Upper lobe of left lung (tissue), 4 donors: ENCODE data around the gene GSAP.

Experiments
- POLR2A ChIP-seq, 4 donors: fragments of 450-650 bp; IDR thresholded peaks; one replicate each; pipeline ENCODE4 v1.5.1; 2016 to 2017; ENCODE audit warnings: antibody characterized with exemption in 4 of 4, mild to moderate bottlenecking in 2 of 4
- POLR2AphosphoS5 ChIP-seq, 2 donors: sonication (generic); formaldehyde crosslinking; IDR thresholded peaks; one replicate each; pipeline ENCODE4 v1.5.1; 2017; ENCODE audit warnings: antibody characterized with exemption in 2 of 2
- TF ChIP-seq, protein P1 (sequence below), 6 experiments: fragments of 450-650 bp in 4 of 6; fragments of 200-600 bp in 2 of 6; sonication (generic) in 2 of 6; IDR thresholded peaks; one replicate each; pipeline ENCODE4 v1.5.1; 2016 to 2019; ENCODE audit warnings: antibody characterized with exemption in 6 of 6

- TF ChIP-seq, protein P1, sequence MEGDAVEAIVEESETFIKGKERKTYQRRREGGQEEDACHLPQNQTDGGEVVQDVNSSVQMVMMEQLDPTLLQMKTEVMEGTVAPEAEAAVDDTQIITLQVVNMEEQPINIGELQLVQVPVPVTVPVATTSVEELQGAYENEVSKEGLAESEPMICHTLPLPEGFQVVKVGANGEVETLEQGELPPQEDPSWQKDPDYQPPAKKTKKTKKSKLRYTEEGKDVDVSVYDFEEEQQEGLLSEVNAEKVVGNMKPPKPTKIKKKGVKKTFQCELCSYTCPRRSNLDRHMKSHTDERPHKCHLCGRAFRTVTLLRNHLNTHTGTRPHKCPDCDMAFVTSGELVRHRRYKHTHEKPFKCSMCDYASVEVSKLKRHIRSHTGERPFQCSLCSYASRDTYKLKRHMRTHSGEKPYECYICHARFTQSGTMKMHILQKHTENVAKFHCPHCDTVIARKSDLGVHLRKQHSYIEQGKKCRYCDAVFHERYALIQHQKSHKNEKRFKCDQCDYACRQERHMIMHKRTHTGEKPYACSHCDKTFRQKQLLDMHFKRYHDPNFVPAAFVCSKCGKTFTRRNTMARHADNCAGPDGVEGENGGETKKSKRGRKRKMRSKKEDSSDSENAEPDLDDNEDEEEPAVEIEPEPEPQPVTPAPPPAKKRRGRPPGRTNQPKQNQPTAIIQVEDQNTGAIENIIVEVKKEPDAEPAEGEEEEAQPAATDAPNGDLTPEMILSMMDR (IDR thresholded peaks at IDR 0.05) = no peak
- no peak for TF ChIP-seq POLR2A (IDR thresholded peaks at IDR 0.05)
- TF ChIP-seq POLR2AphosphoS5 (IDR thresholded peaks at IDR 0.05) = no peak
These were observed 33.6 kb downstream of the GSAP start for GRCh38 chr7:77382532-77382931.
